HG03108 (cell line): ENCODE results near the gene RIMBP3C.
A peak's percentile ranks its signal among the peaks of the same experiment; 100 is the strongest.
"Not testable (repeated sequence)": the region's sequence is repeated elsewhere in the genome, so short reads cannot be mapped to it uniquely, and the experiment has no call there.

Experiments
- ATAC-seq: cut with Tn5 transposase; IDR thresholded peaks from one replicate; pipeline ENCODE4 v1.9.1; 2021; ENCODE audit warnings: moderate library complexity; ENCODE audit not compliant: unreplicated experiment

RIMBP3C gene, protein sequence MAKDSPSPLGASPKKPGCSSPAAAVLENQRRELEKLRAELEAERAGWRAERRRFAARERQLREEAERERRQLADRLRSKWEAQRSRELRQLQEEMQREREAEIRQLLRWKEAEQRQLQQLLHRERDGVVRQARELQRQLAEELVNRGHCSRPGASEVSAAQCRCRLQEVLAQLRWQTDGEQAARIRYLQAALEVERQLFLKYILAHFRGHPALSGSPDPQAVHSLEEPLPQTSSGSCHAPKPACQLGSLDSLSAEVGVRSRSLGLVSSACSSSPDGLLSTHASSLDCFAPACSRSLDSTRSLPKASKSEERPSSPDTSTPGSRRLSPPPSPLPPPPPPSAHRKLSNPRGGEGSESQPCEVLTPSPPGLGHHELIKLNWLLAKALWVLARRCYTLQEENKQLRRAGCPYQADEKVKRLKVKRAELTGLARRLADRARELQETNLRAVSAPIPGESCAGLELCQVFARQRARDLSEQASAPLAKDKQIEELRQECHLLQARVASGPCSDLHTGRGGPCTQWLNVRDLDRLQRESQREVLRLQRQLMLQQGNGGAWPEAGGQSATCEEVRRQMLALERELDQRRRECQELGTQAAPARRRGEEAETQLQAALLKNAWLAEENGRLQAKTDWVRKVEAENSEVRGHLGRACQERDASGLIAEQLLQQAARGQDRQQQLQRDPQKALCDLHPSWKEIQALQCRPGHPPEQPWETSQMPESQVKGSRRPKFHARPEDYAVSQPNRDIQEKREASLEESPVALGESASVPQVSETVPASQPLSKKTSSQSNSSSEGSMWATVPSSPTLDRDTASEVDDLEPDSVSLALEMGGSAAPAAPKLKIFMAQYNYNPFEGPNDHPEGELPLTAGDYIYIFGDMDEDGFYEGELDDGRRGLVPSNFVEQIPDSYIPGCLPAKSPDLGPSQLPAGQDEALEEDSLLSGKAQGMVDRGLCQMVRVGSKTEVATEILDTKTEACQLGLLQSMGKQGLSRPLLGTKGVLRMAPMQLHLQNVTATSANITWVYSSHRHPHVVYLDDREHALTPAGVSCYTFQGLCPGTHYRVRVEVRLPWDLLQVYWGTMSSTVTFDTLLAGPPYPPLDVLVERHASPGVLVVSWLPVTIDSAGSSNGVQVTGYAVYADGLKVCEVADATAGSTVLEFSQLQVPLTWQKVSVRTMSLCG (N-terminal part only)

DNA sequence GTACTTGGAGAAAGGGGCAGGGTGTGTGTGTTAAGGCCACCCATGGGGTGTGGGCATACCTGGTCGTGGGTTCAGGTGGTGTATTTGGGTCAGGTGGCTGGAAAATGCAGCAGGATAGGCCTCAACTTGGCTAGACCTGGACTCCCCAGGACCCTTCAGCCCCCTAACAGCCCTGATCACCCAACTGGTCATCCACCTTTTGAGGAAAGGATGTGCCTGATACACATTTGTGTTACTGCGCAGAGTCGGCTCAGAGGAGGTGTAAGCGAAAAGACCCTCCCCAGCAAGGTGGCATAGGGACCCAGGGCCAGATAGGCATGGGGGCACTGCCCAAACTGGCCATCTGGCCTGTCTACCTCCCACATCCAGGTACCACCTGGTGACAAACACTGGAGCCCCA lies at the start of gene RIMBP3C:
RIMBP3C (minus strand) TSS at position 101 of the 400 bp plus-strand sequence. CDS start 485 bp downstream, outside the sequence.
- ATAC-seq = not testable (repeated sequence)

DNA sequence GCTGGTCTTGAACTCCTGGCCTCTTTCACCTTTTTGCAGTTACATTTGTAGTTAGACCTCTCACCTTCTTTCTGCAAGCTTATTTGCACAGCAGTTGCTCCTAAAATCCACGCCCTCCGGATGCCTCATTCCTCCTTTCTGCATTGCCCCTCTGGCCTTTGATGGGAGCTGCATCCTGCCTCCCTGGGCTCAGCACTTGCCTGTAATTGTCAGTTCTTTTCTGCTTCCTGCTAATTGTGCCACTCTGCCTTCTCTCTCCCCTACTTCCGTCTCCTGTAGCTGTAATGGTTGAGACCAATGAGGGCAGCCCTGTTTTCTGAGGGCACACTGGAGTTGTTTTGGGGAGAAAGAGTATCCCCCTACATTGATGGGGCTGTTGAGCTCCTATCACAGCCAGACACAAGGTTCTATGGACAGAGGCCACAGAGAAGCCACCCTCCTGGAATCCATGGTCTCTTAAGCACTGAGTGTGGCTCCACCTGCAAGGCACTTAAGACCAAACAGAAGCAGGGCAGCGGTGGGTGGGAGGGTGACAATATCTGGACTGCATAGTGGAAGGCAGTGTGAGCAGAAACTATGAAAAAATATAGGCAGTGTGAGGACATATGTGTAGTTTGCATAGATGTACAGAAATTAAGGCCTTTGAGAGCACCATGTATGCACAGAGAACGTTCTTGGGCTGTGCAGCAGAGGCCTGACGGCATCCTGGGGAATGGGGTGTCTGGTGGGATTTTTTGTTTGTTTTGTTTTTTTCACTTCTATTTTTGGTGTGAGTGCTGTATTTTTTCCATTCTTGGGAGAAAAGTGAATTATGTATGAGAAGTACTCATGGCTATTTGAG lies 48.0 kb upstream of the RIMBP3C start:
- ATAC-seq = no peak

DNA sequence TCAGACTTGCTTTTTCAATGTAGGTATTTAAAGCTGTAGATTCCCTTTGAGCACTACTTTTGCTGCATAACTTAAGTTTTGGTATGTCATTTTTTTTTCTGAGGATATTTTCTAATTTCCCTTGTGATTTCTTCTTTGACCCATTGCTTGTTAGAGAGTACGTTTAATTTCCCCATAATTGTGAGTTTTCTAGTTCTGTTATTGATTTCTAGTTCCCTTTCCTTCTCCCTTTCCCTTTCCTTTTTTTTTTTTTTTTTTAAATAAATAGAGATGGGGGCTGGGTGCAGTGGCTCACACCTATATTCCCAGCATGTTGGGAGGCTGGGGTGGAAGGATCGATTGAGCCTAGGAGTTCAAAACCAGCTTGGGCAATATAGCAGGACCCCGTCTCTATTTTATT lies 47.0 kb upstream of the RIMBP3C start:
- ATAC-seq = no peak

DNA sequence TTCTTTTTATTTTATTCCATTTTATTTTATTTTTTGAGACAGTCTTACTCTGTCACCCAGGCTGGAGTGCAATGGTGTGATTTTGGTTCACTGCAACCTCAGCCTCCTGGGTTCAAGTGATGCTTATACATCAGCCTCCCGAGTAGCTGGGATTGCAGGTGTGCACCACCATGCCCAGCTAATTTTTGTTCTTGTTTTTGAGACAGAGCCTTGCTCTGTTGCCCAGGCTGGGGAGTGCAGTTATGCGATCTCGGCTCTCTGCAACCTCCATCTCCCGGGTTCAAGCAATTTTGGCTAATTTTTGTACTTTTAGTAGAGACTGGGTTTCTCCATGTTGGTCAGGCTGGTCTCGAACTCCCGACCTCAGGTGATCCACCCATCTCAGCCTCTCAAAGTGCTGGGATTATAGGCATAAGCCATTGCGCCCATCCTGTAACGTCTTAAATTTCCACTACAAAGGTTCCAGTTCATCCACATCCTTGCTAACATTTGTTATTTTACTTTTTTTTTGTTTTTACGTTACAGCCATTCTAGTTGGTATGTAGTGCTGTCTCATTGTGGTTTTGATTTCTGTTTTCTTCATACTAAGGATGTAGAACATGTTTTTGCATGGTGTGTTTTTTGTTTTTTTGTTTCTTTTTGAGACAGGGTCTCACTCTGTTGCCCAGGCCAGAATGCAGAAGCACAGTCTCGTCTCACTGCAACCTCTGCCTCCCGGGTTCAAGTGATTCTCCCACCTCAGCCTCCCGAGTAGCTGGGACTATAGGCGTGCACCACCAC lies 45.3 kb upstream of the RIMBP3C start:
- ATAC-seq = not testable (repeated sequence)

DNA sequence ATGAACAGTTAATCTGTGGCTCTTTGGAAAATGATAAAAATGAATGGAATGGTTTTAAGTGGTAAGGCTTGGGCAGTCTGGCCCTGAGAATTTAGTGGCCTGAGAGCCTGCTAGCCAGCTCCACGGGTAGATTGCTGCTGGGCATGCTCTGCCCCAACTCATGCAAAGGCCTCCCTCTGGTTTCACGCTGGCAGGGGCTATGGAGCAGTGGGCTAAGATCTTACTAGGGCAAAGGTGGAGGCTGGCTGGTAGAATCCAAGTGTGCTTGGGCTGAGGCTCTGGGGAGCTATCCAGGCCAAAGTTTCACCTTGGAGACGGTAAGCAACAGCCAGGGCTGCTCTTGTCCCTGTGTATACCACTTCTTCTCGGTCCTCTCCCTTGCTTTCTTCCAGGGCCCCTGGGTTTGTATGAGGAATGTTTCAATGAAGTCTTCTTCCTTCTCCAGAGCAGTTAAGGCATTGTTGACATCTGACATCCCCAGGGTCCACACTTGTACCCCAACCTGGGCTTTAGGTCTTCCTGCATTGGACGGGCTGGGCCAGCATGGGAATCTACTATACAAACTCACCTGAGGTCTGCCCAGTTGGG lies 43.7 kb upstream of the RIMBP3C start:
- ATAC-seq = no peak

DNA sequence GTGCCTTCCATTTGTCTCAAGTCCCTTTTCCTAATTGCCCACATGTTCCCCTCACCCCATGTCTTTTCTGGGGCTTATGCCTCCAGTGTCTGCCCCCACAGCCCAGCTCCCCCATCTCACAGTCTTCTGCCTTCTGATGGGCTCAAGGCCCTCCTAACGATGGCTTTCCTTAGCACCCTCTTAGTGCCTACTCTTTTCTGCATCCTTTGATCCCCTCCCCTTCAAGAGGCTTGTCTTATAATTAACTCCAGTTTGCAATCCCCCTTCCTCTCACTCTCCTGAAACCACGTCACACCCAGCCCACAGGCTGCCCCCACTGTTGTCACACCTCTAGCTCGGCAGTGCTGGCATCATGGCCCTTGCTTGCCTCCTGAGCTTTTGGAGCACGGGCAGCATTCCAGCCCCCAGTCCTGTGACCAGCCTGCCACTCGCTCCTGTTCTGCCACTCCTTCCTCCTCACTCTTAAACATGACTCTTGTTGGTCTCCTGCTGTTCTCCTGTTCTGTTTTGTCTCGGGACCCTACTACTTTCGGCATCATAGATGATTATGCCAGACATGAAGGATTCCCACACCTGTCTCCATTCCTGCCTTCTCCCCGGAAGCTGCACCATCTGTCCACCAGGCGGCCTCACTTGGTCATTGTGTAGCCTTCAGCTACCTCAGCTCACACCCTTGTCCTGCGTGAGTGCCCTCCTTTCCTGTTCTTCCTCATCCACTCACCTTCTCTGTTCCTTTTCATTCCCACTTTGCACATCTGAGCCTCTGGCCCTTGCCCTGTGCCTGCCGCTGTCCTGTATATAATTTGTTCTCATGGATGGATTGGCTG lies 42.4 kb upstream of the RIMBP3C start:
- ATAC-seq = no peak

DNA sequence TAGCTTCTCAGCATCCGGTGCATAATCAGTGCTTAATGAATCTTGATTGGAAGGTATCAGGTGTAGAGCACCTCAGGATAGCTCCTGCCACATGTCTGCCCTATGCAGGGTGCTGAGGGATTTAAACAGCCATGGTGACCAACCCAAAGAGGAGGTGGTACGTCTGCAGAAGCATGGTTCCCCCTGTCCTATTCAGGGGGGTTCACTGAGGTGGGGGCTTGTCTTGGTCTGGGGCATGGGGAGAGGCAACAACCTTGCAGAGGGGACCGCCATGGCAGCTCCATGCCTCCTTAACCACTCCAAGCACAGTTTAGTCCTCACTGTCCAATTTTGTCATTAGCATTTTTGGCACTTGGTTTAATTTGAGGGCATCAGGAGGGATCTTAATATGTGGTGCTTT lies 41.2 kb upstream of the RIMBP3C start:
- no peak for ATAC-seq

DNA sequence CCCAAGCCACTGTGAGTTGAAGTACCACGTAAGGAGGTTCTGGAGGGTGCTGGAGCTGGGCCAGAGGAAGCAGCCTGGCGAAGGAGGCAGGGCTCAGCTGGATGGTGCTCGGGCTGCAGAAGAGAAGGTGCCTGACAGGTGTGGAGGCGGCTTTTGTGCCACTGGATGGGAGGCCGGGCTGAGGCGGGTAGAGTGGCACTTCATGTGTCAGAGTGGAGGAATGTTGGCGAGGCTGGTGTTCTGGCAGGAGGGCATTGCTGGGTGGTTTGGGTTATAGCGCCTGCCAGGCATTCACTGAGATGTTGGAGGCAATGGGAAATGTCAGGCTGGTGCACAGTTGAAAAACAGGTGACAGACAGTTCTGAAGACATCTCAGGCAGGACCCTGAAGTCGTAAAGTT lies 40.4 kb upstream of the RIMBP3C start:
- ATAC-seq = no peak

DNA sequence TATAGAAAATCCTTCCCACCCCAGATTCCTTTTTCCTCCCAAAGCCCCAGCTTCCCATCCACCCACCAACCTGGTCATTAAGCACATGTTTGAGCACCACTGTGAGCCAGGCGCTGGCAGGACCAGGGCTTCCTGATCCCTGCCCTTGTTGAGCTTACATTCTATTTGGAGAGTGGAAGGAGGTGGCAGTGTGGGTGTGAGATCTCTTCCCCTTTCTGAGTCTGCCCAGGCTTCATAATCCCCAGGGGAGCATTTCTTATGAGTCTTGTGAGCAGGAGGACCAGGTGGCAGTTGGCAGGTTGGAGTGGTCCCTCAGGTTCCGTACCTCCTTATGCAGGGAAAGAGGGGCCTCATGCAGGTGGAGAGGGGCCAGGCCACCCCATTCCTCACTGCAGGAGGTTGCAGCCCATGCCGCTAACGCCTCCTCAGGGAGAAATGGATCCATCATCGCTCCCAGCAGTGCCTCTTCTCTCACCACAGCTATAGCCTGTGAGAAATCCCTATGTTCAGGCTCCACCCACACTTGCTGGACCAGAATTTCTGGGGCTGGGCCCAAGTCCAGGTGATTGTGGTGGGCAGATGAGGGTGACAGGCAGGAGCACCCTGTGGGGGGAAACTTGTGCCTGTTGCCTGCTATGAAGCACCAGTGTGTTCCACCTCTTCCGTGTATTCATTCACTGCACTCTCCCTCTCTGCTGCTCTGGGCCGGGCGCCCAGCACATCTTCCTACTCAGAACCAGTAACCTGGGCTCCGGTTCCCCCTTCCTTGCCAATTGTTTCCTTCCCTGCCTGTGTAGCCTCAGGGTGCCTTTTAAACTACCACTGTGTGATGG lies 39.8 kb upstream of the RIMBP3C start:
- no peak for ATAC-seq

DNA sequence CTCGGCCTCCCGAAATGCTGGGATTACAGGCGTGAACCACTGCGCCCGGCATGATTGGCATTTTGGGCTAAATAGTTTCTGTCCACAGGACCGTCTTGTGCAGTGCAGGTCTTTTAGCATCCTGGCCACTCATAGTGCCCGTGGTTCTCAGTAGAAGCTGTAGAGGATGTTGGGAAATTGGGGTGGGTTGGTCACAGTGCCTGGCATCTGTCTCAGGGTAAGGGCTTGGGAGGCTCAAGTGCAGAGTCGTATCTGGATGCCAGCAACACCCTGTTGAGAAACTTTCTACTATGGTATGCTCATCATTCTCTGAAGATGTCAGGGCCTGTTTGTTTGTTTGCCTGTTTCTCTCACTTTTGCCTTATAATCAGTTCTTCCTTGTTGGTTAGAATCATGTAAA lies 38.1 kb upstream of the RIMBP3C start:
- no peak for ATAC-seq

DNA sequence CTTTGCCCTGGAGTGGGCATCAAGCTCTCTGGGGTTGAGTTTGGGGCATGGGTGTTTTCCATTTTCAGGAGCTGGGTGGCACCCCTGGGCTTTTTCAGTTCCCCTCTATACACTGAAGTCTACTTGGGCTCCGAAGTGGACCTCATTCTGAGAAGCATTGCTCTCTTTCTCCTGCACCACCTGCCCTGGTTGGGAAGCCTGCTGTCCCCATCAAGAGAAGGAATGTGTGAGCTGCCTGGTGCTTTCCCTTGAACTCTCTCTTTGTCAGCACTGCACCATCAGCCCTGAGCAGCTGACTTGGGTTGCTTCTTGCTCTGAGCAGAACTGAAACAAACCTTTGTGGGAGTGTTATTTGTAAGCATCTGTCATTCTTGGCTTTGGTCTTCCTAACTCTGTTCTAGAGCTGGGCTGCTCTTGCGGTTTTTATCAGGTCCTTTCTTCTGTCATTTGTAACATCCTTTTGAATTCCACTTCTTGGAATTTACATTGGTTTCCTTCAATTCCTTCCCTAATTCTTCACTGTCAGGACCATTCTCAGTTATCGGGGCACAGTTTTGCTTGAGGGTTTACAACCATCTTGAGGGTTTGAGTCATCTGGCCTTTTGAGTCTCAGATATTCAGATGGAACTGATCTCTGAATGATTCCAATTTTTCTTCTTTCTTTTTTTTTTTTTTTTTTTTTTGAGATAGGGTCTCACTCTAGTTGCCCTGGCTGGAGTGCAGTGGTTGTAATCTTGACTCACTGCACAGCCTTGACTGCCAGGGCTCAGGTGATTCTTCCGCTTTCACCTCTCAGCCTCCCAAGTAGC lies 36.7 kb upstream of the RIMBP3C start:
- peak; percentile 92 for ATAC-seq

DNA sequence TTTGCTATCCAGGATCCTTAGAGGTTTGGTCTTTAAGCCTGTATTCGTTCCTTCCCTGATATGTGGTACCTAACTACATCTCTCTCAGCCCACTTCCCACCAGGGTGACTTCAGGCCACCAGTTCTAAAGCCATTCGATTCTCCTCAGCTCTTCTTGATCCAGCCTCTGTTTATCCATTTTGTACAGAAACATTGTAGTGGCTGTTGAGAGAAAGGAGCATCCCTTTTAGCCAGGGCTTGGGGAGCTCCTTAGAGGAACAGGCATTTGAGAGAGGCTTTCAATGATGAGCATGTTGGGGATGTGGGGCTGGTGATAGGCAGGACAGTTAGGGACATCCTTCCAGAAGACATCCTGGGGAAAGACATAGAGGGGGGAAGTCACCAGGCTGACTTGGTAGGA lies 34.1 kb upstream of the RIMBP3C start:
- no peak for ATAC-seq

DNA sequence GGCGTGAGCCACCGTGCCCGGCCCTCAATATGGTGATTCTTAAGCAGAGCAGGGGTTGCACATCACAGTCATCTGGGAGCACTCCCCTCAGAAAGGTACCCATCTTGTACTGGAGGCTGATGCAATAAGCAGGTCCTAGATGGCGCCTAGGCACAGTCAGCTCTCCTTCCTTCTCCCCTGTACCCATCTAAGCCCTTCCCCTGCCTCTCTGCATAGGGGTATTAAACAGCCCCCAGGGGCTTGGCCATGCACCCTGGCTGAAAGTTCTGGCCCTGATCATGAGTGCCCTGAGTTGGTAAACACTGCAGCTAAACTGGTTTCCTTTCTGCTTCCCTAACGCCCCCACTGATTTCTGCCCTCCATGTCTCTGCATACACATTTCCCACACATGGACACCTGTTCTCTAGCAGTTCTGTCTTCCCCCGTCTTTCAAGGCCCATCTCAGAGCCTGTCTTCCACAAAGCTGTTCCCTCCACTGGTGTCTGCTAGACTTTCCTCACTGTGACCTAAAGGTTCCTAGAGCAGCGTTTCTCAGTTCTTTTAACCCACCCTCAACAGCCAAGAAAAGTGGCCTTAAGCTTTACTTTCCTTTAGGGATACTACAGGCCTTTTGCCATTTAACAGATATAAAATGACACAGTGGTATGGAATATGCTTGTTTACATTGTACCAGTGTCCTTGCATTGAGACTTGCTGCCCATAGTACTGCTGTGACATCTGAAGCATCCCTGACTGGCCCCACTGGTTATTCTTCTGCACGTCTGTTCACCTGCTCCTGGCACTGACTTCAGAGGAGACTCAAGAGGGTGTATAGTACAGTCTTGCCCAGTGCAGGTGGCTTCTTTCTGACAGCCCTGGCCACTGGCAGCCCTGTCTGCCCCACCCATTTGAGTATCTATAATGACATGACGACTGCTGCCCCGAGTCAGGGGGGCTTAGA lies 31.8 kb upstream of the RIMBP3C start:
- no peak for ATAC-seq

DNA sequence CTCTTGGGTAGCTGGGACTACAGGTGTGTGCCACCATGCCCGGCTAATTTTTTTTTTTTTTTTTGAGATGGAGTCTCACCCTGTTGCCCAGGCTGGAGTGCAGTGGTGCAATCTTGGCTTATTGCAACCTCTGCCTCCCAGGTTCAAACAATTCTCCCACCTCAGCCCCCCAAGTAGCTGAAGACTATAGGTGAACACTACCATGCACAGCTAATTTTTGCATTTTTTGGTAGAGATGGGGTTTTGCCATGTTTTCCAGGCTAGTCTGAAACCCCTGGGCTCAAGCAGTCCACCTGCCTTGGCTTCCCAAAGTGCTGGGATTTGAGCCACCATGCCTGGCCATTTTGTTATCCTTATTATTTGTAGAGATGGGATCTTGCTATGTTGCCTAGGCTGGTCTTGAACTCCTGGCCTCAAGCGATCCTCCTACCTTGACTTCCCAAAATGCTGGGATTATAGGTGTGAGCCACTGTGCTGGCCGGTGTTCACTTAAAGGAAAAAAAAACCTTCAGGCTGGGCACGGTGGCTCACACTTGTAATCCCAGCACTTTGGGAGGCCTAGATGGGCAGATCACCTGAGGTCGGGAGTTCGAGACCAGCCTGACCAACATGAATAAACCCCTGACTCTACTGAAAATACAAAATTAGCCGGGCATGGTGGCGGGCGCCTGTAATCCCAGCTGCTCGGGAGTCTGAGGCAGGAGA lies 29.9 kb upstream of the RIMBP3C start:
- ATAC-seq = not testable (repeated sequence)

DNA sequence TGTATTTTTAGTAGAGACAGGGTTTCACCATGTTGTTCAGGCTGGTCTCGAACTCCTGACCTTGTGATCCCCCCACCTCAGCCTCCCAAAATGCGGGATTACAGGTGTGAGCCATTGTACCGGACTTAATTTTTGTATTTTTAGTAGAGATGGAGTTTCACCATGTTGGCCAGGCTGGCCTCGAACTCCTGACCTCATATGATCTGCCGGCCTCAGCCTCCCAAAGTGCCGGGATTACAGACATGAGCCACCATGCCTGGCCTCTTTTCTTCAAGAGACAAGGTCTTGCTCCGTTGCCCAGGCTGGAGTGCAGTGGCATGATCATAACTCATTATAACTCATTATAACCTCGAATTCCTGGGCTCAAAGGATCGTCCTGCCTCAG lies 29.4 kb upstream of the RIMBP3C start:
- not testable (repeated sequence) for ATAC-seq
